SH-SY5Y (cell line): ENCODE results near the gene CHST11.

Experiments
- GATA2 ChIP-seq: IDR thresholded peaks from 2 replicates; pipeline ENCODE4 v1.6.1; 2011; ENCODE audit warnings: mild to moderate bottlenecking, low read depth, low read length
- GATA3 ChIP-seq: IDR thresholded peaks from 2 replicates; pipeline ENCODE4 v1.6.1; 2011; ENCODE audit warnings: low read depth, mild to moderate bottlenecking, low read length, moderate library complexity

GRCh38 chr12:104566244-104566993 is 109.7 kb downstream of the CHST11 start:
- TF ChIP-seq GATA2 (no peak), GATA3 (no peak)
